Uterus (tissue), 2 donors: ENCODE measurements around the gene HOXD10.

ENCODE experiments used
- CTCF ChIP-seq, 4 experiments: fragments of 200-600 bp in 2 of 4; fragments of 450-650 bp in 2 of 4; sonication (generic) in 2 of 4; IDR thresholded peaks; one replicate each; pipeline ENCODE4 v1.5.1; 2016 to 2019; ENCODE audit warnings: antibody characterized with exemption in 4 of 4, mild to moderate bottlenecking in 2 of 4, moderate library complexity in 1 of 4
- POLR2A ChIP-seq, 2 donors: fragments of 450-650 bp; IDR thresholded peaks; one replicate each; pipeline ENCODE4 v1.6.1; 2016; ENCODE audit warnings: antibody characterized with exemption in 2 of 2, mild to moderate bottlenecking in 1 of 2, moderate library complexity in 1 of 2

- peak in 1 of 4 experiments; percentile 13 for TF ChIP-seq CTCF (IDR thresholded peaks at IDR 0.05)
- TF ChIP-seq POLR2A (IDR thresholded peaks at IDR 0.05): peak; percentile 20 to 65
These were observed 13.8 kb downstream of the HOXD10 start for GRCh38 chr2:176130147-176130956.
